Activated CD4-positive, alpha-beta T cell treated with anti-CD3 and anti-CD28 coated beads, Interleukin-2, amount 10 ng/mL, durations not matched to agents 24 days and 14 days (primary cell): ENCODE measurements around the gene TMEM170B. TPM values are rescaled to one million over a fixed set of nuclear protein-coding genes. Genes with fewer than 3 reads are reported as not detected.

Experiments used
- DNase-seq: peaks from one replicate; pipeline ENCODE4 v3.0.0; 2022
- H3K27ac Mint-ChIP-seq: one replicate; pipeline ENCODE4 v1.8.0; 2022; ENCODE audit warnings: mild to moderate bottlenecking, mixed read lengths
- H3K27me3 Mint-ChIP-seq: one replicate; pipeline ENCODE4 v1.8.0; 2022; ENCODE audit warnings: mixed read lengths
- H3K36me3 Mint-ChIP-seq: one replicate; pipeline ENCODE4 v1.8.0; 2022; ENCODE audit warnings: low read depth, mild to moderate bottlenecking, mixed read lengths
- H3K4me1 Mint-ChIP-seq: one replicate; pipeline ENCODE4 v1.8.0; 2021; ENCODE audit warnings: mixed read lengths
- H3K4me3 Mint-ChIP-seq: one replicate; pipeline ENCODE4 v1.8.0; 2022; ENCODE audit warnings: mild to moderate bottlenecking, moderate library complexity, mixed read lengths
- H3K9me3 Mint-ChIP-seq: one replicate; pipeline ENCODE4 v1.8.0; 2021; ENCODE audit warnings: mixed read lengths
- intact Hi-C: fragments of 100-400 bp; cut with micrococcal nuclease; formaldehyde crosslinking; loops from one replicate; pipeline ENCODE4 v1.15.1; 2023
- total RNA-seq: library from RNA; stranded (reverse); gene quantifications from 2 replicates; pipeline ENCODE4 v1.2.3, GENCODE V29; 2022

The TMEM170B gene
- total RNA-seq, 1 donor from 2014 or later, result 0.72 TPM

GRCh38 chr6:11584244-11584643 lies 46.7 kb downstream of the TMEM170B start:
- H3K4me1 Mint-ChIP-seq, result no peaks in the 10 kb centered on the region
- peak; percentile 21 for DNase-seq
- H3K27ac Mint-ChIP-seq, result no peak overlapping the region
- no peaks in the 10 kb centered on the region for H3K36me3 Mint-ChIP-seq
- intact Hi-C loops, result loop anchor here (10.0 kb wide), 1 partner anchor 701 kb away; no protein-coding TSS in a partner anchor
- no peak overlapping the region for H3K4me3 Mint-ChIP-seq
- peaks cover 11% of the 10 kb centered on the region for H3K27me3 Mint-ChIP-seq
- no peaks in the 10 kb centered on the region for H3K9me3 Mint-ChIP-seq

- no peaks in the 10 kb centered on the region for H3K36me3 Mint-ChIP-seq
- H3K4me1 Mint-ChIP-seq, result no peaks in the 10 kb centered on the region
- peaks cover 13% of the 10 kb centered on the region for H3K27me3 Mint-ChIP-seq
- intact Hi-C loops, result loop anchor here (5.0 to 10.0 kb wide), 2 partner anchors 699 to 1307 kb away; no protein-coding TSS in a partner anchor
- H3K4me3 Mint-ChIP-seq, result no peak overlapping the region
- no peak overlapping the region for H3K27ac Mint-ChIP-seq
- DNase-seq, result peak; percentile 66
- H3K9me3 Mint-ChIP-seq, result no peaks in the 10 kb centered on the region
Observed at GRCh38 chr6:11585426-11586016, 48.0 kb downstream of the TMEM170B start.

- H3K27me3 Mint-ChIP-seq, result peaks cover 9% of the 10 kb centered on the region
- DNase-seq, result peak; percentile 14
- intact Hi-C loops, result loop anchor here (5.0 to 10.0 kb wide), 2 partner anchors 699 to 1306 kb away; no protein-coding TSS in a partner anchor
- no peak overlapping the region for H3K4me3 Mint-ChIP-seq
- H3K9me3 Mint-ChIP-seq, result no peaks in the 10 kb centered on the region
- no peaks in the 10 kb centered on the region for H3K36me3 Mint-ChIP-seq
- H3K4me1 Mint-ChIP-seq, result no peaks in the 10 kb centered on the region
- H3K27ac Mint-ChIP-seq, result no peak overlapping the region
Observed at GRCh38 chr6:11586117-11586516, 48.6 kb downstream of the TMEM170B start.

DNA sequence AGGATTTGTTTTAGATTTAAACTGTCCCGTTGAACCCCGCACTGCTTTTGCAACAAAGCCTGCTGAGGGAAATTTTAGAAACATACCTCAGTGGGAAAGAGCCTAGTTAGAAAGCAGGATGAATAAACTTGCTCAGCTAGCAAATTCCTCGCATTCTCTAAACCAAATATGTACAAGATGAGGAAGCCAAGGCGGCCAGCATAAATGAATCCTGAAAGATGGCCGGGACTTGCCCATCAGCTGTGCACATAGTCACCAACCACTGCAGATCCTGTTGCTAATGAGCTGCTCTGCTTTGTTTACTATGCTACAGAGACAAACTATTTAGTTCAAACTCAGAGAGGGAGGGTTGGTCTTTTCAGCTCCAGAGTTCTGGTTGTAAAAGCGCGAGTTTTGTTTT lies 49.0 kb downstream of the TMEM170B start:
- no peaks in the 10 kb centered on the region for H3K9me3 Mint-ChIP-seq
- no peaks in the 10 kb centered on the region for H3K36me3 Mint-ChIP-seq
- intact Hi-C loops, result loop anchor here (5.0 to 10.0 kb wide), 2 partner anchors 698 to 1306 kb away; no protein-coding TSS in a partner anchor
- H3K4me3 Mint-ChIP-seq, result no peak overlapping the region
- peak; percentile 40 for DNase-seq
- H3K27ac Mint-ChIP-seq, result no peak overlapping the region
- H3K27me3 Mint-ChIP-seq, result peaks cover 7% of the 10 kb centered on the region
- H3K4me1 Mint-ChIP-seq, result no peaks in the 10 kb centered on the region

GRCh38 chr6:11589261-11589660 lies 51.7 kb downstream of the TMEM170B start:
- DNase-seq, result peak; percentile 44
- no peaks in the 10 kb centered on the region for H3K36me3 Mint-ChIP-seq
- peaks cover 5% of the 10 kb centered on the region for H3K27me3 Mint-ChIP-seq
- no peak overlapping the region for H3K4me3 Mint-ChIP-seq
- no peaks in the 10 kb centered on the region for H3K4me1 Mint-ChIP-seq
- intact Hi-C loops, result loop anchor here (5.0 to 10.0 kb wide), 2 partner anchors 696 to 1303 kb away; no protein-coding TSS in a partner anchor
- H3K9me3 Mint-ChIP-seq, result no peaks in the 10 kb centered on the region
- no peak overlapping the region for H3K27ac Mint-ChIP-seq

DNA sequence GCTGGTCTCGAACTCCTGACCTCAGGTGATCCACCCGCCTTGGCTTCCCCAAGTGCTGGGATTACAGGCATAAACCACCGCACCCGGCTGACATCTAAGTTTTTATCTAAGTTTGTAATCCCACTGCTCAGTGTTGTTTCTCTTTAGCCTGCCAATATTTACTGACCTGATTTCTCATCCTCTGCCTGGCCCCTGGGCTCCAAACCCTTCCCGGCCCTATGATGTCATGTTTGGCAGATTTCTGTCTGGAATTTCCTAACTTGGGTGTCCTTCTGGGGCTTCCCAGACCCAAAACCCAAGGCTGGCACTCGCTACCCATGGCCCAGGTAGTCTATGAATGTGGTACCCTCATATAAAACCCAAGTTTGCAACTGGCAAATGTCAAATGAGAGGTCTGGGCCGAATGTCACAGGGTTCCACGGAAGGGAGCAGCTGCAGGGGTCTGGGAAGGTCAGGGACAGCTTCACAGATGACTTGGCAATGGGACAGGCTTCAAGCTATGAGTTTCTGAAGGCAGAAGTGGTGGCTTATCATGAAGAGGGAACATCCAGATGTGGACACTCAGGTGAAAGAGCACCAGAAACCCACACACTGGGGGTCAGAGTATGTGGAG lies 54.9 kb downstream of the TMEM170B start:
- peak; percentile 45 for DNase-seq
- no peaks in the 10 kb centered on the region for H3K36me3 Mint-ChIP-seq
- no peaks in the 10 kb centered on the region for H3K9me3 Mint-ChIP-seq
- peaks cover 3% of the 10 kb centered on the region for H3K27me3 Mint-ChIP-seq
- no peaks in the 10 kb centered on the region for H3K4me1 Mint-ChIP-seq
- intact Hi-C loops, result no loop called here
- no peak overlapping the region for H3K4me3 Mint-ChIP-seq
- H3K27ac Mint-ChIP-seq, result peak overlapping the region; percentile 30

DNA sequence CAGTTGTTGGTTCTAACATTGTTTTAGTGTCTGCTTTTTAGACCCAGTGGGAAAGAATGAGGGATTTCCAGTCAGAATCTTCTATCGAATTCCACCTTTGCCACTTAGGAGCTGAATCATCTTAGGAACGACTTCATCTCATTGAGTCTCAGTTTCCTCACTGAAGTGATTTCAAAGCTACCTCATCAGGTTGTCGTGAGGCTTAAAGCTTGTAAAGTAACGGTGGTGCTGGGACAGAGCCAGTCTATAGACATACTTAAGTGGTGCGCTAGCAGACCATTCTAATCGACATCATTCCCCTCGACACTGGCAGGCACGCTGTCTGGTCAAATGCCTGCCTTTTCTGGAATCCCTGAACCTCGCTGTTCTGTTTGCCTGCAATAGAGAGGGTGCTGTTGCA lies 55.5 kb downstream of the TMEM170B start:
- intact Hi-C loops, result no loop called here
- Mint-ChIP-seq H3K27me3 (peaks cover 5% of the 10 kb centered on the region), H3K4me3 (no peak overlapping the region), H3K9me3 (no peaks in the 10 kb centered on the region), H3K36me3 (no peaks in the 10 kb centered on the region), H3K27ac (no peak overlapping the region), H3K4me1 (no peaks in the 10 kb centered on the region)
- no peak for DNase-seq

DNA sequence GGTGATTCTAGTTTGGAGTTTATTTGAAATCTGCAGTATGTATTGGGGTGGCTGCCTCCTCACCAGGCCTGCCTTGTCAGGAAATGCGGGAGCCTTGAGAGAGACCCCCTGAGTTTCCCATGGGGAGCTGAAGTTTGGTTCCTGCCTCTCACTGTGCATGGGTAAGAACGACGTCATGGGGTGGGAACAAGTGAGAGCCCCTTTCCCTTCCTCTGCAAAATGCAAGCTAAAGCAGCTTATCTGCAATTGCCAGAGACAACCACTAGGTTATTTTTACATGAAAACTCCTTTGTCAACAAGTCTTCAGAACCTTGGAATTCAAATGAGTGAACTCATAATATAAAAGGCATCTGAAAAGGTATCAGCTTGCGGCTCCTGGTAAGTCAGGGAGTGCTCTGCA lies 58.4 kb downstream of the TMEM170B start:
- no peaks in the 10 kb centered on the region for H3K36me3 Mint-ChIP-seq

GRCh38 chr6:11596640-11597237 lies 59.2 kb downstream of the TMEM170B start:
- H3K27ac Mint-ChIP-seq, result no peak overlapping the region
- peaks cover 3% of the 10 kb centered on the region for H3K27me3 Mint-ChIP-seq
- no peaks in the 10 kb centered on the region for H3K36me3 Mint-ChIP-seq
- H3K9me3 Mint-ChIP-seq, result no peaks in the 10 kb centered on the region
- H3K4me3 Mint-ChIP-seq, result no peak overlapping the region
- H3K4me1 Mint-ChIP-seq, result no peaks in the 10 kb centered on the region
- intact Hi-C loops, result no loop called here
- no peak for DNase-seq

More for the DNA sequence above, 58.4 kb downstream of the TMEM170B start:
- Mint-ChIP-seq H3K4me3 (no peak overlapping the region), H3K27ac (no peak overlapping the region), H3K27me3 (peaks cover 3% of the 10 kb centered on the region), H3K4me1 (no peaks in the 10 kb centered on the region), H3K9me3 (no peaks in the 10 kb centered on the region)
- intact Hi-C loops, result no loop called here
- DNase-seq, result no peak

GRCh38 chr6:11598687-11599086 lies 61.1 kb downstream of the TMEM170B start:
- no peak for DNase-seq
- peaks cover 11% of the 10 kb centered on the region for H3K27me3 Mint-ChIP-seq
- no peak overlapping the region for H3K27ac Mint-ChIP-seq
- no peaks in the 10 kb centered on the region for H3K9me3 Mint-ChIP-seq
- intact Hi-C loops, result no loop called here
- no peak overlapping the region for H3K4me3 Mint-ChIP-seq
- H3K36me3 Mint-ChIP-seq, result no peaks in the 10 kb centered on the region
- no peaks in the 10 kb centered on the region for H3K4me1 Mint-ChIP-seq

DNA sequence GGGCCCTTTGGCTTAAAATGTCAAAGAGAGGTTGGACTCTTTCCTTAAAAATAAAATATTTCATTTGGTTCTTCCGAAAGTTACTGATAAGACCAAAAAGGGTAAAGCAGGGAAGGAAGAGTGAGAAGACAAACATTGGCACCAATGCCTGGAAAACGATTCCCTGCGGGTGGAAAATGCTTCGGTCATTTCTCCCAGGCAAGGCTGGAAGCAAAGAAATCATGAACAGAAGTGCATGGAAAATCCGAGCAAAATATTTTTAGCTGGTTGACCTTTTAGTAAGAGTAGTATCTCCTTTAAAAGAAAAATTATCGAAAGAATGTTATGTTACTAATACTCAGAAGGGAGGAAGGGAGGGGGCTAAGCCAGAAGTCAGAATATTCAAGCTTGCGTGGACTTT lies 62.7 kb downstream of the TMEM170B start:
- Mint-ChIP-seq H3K4me3 (no peak overlapping the region), H3K27me3 (peaks cover 16% of the 10 kb centered on the region), H3K9me3 (no peaks in the 10 kb centered on the region), H3K36me3 (no peaks in the 10 kb centered on the region), H3K27ac (no peak overlapping the region), H3K4me1 (no peaks in the 10 kb centered on the region)
- DNase-seq, result no peak
- intact Hi-C loops, result no loop called here

- no peak for DNase-seq
- H3K4me1 Mint-ChIP-seq, result no peaks in the 10 kb centered on the region
- H3K36me3 Mint-ChIP-seq, result no peaks in the 10 kb centered on the region
- peaks cover 18% of the 10 kb centered on the region for H3K27me3 Mint-ChIP-seq
- H3K9me3 Mint-ChIP-seq, result no peaks in the 10 kb centered on the region
- intact Hi-C loops, result no loop called here
- H3K4me3 Mint-ChIP-seq, result no peak overlapping the region
- no peak overlapping the region for H3K27ac Mint-ChIP-seq
Observed at GRCh38 chr6:11601776-11602605, 64.4 kb downstream of the TMEM170B start.

GRCh38 chr6:11604215-11604614 lies 66.7 kb downstream of the TMEM170B start:
- no peaks in the 10 kb centered on the region for H3K36me3 Mint-ChIP-seq
- intact Hi-C loops, result no loop called here

More at GRCh38 chr6:11604215-11604614, 66.7 kb downstream of the TMEM170B start:
- DNase-seq, result no peak
- H3K9me3 Mint-ChIP-seq, result no peaks in the 10 kb centered on the region
- H3K27me3 Mint-ChIP-seq, result peaks cover 19% of the 10 kb centered on the region
- H3K4me3 Mint-ChIP-seq, result no peak overlapping the region
- H3K27ac Mint-ChIP-seq, result no peak overlapping the region
- H3K4me1 Mint-ChIP-seq, result no peaks in the 10 kb centered on the region
